PFSK-1 (cell line): Measurements from ENCODE around the gene CNOT11.

Source experiments
- FOXP2 ChIP-seq: optimal IDR thresholded peaks from 2 replicates; pipeline ENCODE3; 2011; ENCODE audit warnings: borderline replicate concordance, control low read depth, inconsistent platforms; ENCODE audit not compliant: insufficient read depth; ENCODE audit errors: extremely low read length, extremely low read depth
- POLR2AphosphoS5 ChIP-seq: IDR thresholded peaks from 2 replicates; pipeline ENCODE4 v1.6.1; 2012; ENCODE audit warnings: low read depth, mild to moderate bottlenecking, control low read depth, low read length, moderate library complexity
- SIN3A ChIP-seq: IDR thresholded peaks from 2 replicates; pipeline ENCODE4 v1.6.1; 2012; ENCODE audit warnings: mild to moderate bottlenecking, low read length, moderate library complexity, borderline replicate concordance; ENCODE audit not compliant: insufficient read depth
- TAF1 ChIP-seq: IDR thresholded peaks from 2 replicates; pipeline ENCODE4 v1.6.1; 2012; ENCODE audit warnings: low read length, control low read depth, borderline replicate concordance; ENCODE audit not compliant: insufficient read depth
- TF ChIP-seq, protein P1 (sequence below), 2 experiments: IDR thresholded peaks; 2 replicates each; pipeline versions ENCODE4 v1.6.1 to v1.8.0; 2011 to 2012; ENCODE audit warnings: low read depth in 2 of 2, low read length in 2 of 2, control low read depth in 1 of 2, inconsistent platforms in 1 of 2, mild to moderate bottlenecking in 1 of 2, moderate library complexity in 1 of 2; ENCODE audit not compliant: insufficient read depth in 1 of 2

DNA sequence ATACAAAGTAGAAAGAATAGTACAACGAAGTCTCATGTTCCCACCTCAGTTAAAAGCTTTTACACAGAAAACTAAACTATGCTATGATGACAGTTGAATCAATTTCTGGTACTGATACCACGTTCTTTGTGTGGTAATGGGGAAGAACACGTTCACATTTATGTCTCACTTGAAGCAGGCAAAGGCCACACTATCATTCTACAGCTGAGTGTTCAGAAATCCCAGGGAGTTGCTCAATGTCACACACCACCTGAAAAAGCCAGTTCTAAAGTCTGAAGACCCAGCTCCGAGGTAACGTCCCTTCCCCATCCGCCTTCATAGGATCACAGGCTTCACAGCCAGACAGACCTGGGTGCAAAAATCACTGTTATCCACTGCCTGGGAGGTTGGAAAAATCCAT is 46.9 kb downstream of the CNOT11 start:
- no peak for TF ChIP-seq POLR2AphosphoS5
- TF ChIP-seq, protein P1, sequence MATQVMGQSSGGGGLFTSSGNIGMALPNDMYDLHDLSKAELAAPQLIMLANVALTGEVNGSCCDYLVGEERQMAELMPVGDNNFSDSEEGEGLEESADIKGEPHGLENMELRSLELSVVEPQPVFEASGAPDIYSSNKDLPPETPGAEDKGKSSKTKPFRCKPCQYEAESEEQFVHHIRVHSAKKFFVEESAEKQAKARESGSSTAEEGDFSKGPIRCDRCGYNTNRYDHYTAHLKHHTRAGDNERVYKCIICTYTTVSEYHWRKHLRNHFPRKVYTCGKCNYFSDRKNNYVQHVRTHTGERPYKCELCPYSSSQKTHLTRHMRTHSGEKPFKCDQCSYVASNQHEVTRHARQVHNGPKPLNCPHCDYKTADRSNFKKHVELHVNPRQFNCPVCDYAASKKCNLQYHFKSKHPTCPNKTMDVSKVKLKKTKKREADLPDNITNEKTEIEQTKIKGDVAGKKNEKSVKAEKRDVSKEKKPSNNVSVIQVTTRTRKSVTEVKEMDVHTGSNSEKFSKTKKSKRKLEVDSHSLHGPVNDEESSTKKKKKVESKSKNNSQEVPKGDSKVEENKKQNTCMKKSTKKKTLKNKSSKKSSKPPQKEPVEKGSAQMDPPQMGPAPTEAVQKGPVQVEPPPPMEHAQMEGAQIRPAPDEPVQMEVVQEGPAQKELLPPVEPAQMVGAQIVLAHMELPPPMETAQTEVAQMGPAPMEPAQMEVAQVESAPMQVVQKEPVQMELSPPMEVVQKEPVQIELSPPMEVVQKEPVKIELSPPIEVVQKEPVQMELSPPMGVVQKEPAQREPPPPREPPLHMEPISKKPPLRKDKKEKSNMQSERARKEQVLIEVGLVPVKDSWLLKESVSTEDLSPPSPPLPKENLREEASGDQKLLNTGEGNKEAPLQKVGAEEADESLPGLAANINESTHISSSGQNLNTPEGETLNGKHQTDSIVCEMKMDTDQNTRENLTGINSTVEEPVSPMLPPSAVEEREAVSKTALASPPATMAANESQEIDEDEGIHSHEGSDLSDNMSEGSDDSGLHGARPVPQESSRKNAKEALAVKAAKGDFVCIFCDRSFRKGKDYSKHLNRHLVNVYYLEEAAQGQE (IDR thresholded peaks at IDR 0.05; ENCODE audit: insufficient read depth in 1 of 2, low read depth in 2 of 2, low read length in 2 of 2), result no peak
- TF ChIP-seq TAF1, result no peak
- TF ChIP-seq SIN3A, result no peak
- TF ChIP-seq FOXP2, result no peak
